Naive thymus-derived CD4-positive, alpha-beta T cell (primary cell): Measurements from ENCODE around the gene POLE4. TPM values are rescaled to one million over a fixed set of nuclear protein-coding genes. Genes with fewer than 3 reads are reported as not detected.
A peak's percentile ranks its signal among the peaks of the same experiment; 100 is the strongest.

Source experiments
- ATAC-seq: fragments of 150-1000 bp; cut with Tn5 transposase; 2 replicates; pipeline ENCODE4 v1.10.0; 2021; ENCODE audit warnings: mild to moderate bottlenecking, moderate library complexity
- CTCF ChIA-PET: fragments of 350-600 bp; sonication (Branson Sonifier 250); formaldehyde crosslinking; loops from one replicate; lab custom pipeline; 2021; ENCODE audit warnings: antibody characterized with exemption; lab: Charles Lee
- POLR2A ChIA-PET: fragments of 350-600 bp; sonication (Branson Sonifier 250); formaldehyde crosslinking; loops from one replicate; lab custom pipeline; 2021; ENCODE audit warnings: antibody characterized with exemption, inconsistent platforms; lab: Charles Lee
- DNase-seq, 9 donors: peaks; one replicate each; pipeline versions ENCODE4 v3.0.0 to v3.0.0-alpha.2; 2020 to 2022; ENCODE audit warnings: mixed read lengths in 1 of 9
- H3K27ac ChIP-seq: one replicate; pipeline ENCODE4 v1.7.0; 2013; ENCODE audit warnings: mild to moderate bottlenecking, low read depth, low read length, moderate library complexity
- H3K27me3 ChIP-seq, 2 donors: one replicate each; pipeline ENCODE4 v1.7.0; 2013; ENCODE audit warnings: low read length in 2 of 2, mild to moderate bottlenecking in 2 of 2, moderate library complexity in 2 of 2; ENCODE audit not compliant: control insufficient read depth in 2 of 2, insufficient read depth in 2 of 2
- H3K36me3 ChIP-seq, 3 experiments: 1 replicate in 2 of 3; 2 replicates in 1 of 3; pipeline ENCODE4 v1.7.0; 2013; ENCODE audit warnings: low read length in 3 of 3, mild to moderate bottlenecking in 3 of 3, moderate library complexity in 1 of 3; ENCODE audit not compliant: insufficient read depth in 3 of 3, control insufficient read depth in 2 of 3
- H3K4me1 ChIP-seq, 2 donors: one replicate each; pipeline ENCODE4 v1.7.0; 2013; ENCODE audit warnings: low read length in 2 of 2, mild to moderate bottlenecking in 2 of 2, moderate library complexity in 1 of 2; ENCODE audit not compliant: control insufficient read depth in 2 of 2, insufficient read depth in 2 of 2
- H3K4me3 ChIP-seq: 2 replicates; pipeline ENCODE4 v1.7.0; 2013; ENCODE audit warnings: mild to moderate bottlenecking, low read length
- H3K9me3 ChIP-seq, 3 experiments: 1 replicate in 2 of 3; 2 replicates in 1 of 3; pipeline ENCODE4 v1.7.0; 2013; ENCODE audit warnings: low read length in 3 of 3; ENCODE audit not compliant: control insufficient read depth in 2 of 3
- H3K27ac Mint-ChIP-seq, 9 donors: one replicate each; pipeline ENCODE4 v1.8.0; 2020 to 2022; ENCODE audit warnings: mixed read lengths in 9 of 9, mild to moderate bottlenecking in 8 of 9, moderate library complexity in 5 of 9, inconsistent platforms in 2 of 9
- H3K27me3 Mint-ChIP-seq, 5 donors: one replicate each; pipeline ENCODE4 v1.8.0; 2021 to 2022; ENCODE audit warnings: mixed read lengths in 5 of 5, mild to moderate bottlenecking in 1 of 5
- H3K36me3 Mint-ChIP-seq, 5 donors: one replicate each; pipeline ENCODE4 v1.8.0; 2020 to 2022; ENCODE audit warnings: mixed read lengths in 5 of 5, mild to moderate bottlenecking in 3 of 5, inconsistent platforms in 1 of 5
- H3K4me1 Mint-ChIP-seq, 7 donors: one replicate each; pipeline ENCODE4 v1.8.0; 2020 to 2022; ENCODE audit warnings: mixed read lengths in 7 of 7, mild to moderate bottlenecking in 3 of 7, inconsistent platforms in 1 of 7
- H3K4me3 Mint-ChIP-seq, 10 donors: one replicate each; pipeline ENCODE4 v1.8.0; 2020 to 2022; ENCODE audit warnings: mild to moderate bottlenecking in 10 of 10, mixed read lengths in 10 of 10, moderate library complexity in 6 of 10, inconsistent platforms in 2 of 10
- H3K9me3 Mint-ChIP-seq, 11 donors: one replicate each; pipeline ENCODE4 v1.8.0; 2020 to 2022; ENCODE audit warnings: mixed read lengths in 11 of 11, mild to moderate bottlenecking in 4 of 11, inconsistent platforms in 1 of 11, moderate library complexity in 1 of 11
- intact Hi-C, 2 donors: fragments of 100-400 bp; cut with micrococcal nuclease; formaldehyde crosslinking; loops; one replicate each; pipeline ENCODE4 v1.15.1; 2023
- polyA plus RNA-seq, 2 donors: library from polyadenylated mRNA; unstranded; fragments of 300-500 nt; fragmentation: Illumina TruSeq; gene quantifications; one replicate each; pipeline ENCODE4 v1.2.3, GENCODE V29; 2021
- total RNA-seq, 6 experiments: library from RNA in 5 of 6; stranded (reverse) in 5 of 6; gene quantifications; 1 replicate in 5 of 6; 2 replicates in 1 of 6; pipeline ENCODE4 v1.2.3 and lab custom pipeline; 2021 to 2026

Gene POLE4
- 10 to 100 TPM; 37.8 to 49.1 (median 43.6) TPM for total RNA-seq
- 100 to 1,000 TPM; 104 to 153 TPM for polyA plus RNA-seq
- total RNA-seq (lab: John Stamatoyannopoulos, UW) = 14.5 reads per million, percentile 43 among the genes with 10 or more reads in this experiment

- POLR2A ChIA-PET = interaction anchor here (0.7 kb wide), 1 partner anchor 111 kb away, joined by 3 read pairs; no protein-coding TSS in a partner anchor
- Histone ChIP-seq H3K27me3 (no peaks in the 10 kb centered on the region), H3K36me3 (peaks cover 0 to 5% (median 0%) of the 10 kb centered on the region in 3 experiments), H3K4me3 (peak within 1 kb of the TSS; percentile 78), H3K4me1 (peaks cover 9 to 14% of the 10 kb centered on the region in 2 donors), H3K9me3 (no peaks in the 10 kb centered on the region), H3K27ac (peak within 1 kb of the TSS; percentile 87)
- Mint-ChIP-seq H3K27me3 (no peaks in the 10 kb centered on the region), H3K4me3 (peak within 1 kb of the TSS; percentile 70 to 88 (median 85)), H3K9me3 (peaks cover 0 to 5% (median 0%) of the 10 kb centered on the region in 11 donors), H3K27ac (peak within 1 kb of the TSS; percentile 70 to 96 (median 89)), H3K36me3 (peaks cover 10 to 66% (median 36%) of the 10 kb centered on the region in 5 donors), H3K4me1 (peaks cover 30 to 87% (median 65%) of the 10 kb centered on the region in 7 donors)
- CTCF ChIA-PET = no interaction called here
- intact Hi-C loops = loop anchor here (1.0 to 10.0 kb wide), 14 partner anchors 36 to 1746 kb away; partner anchors contain the start of genes FBXO41 (in 2 of the 2), HK2 (in 2 of the 2), ALMS1 (in 1 of the 2) and CCT7 (in 1 of the 2)
- ATAC-seq (peak; percentile 95), DNase-seq (peak; percentile 89 to 96 (median 95))
Measured at GRCh38 chr2:74958274-74959105, at the start of gene POLE4. TSS of gene POLE4 (plus strand) at chr2:74958643. CDS start at chr2:74958680, 37 bp downstream.

- H3K4me3 Mint-ChIP-seq = peak overlapping the region in 6 of 10 donors; percentile 33 to 64 (median 40)
- POLR2A ChIA-PET = no interaction called here
Measured at GRCh38 chr2:74908748-74909444, 49.5 kb upstream of the POLE4 start.

GRCh38 chr2:74910245-74910644 lies 48.2 kb upstream of the POLE4 start:
- Histone ChIP-seq H3K27ac (no peak overlapping the region), H3K27me3 (peaks cover 0 to 5% of the 10 kb centered on the region in 2 donors), H3K4me1 (peaks cover 0 to 4% of the 10 kb centered on the region in 2 donors), H3K4me3 (no peak overlapping the region), H3K9me3 (no peaks in the 10 kb centered on the region), H3K36me3 (no peaks in the 10 kb centered on the region)
- DNase-seq (no peak), ATAC-seq (no peak)
- POLR2A ChIA-PET = interaction anchor here (0.6 kb wide), 1 partner anchor 9 kb away, joined by 3 read pairs; no protein-coding TSS in a partner anchor
- H3K27me3 Mint-ChIP-seq = peaks cover 33 to 73% (median 55%) of the 10 kb centered on the region in 5 donors
- intact Hi-C loops = no loop called here
- H3K9me3 Mint-ChIP-seq = no peaks in the 10 kb centered on the region
- CTCF ChIA-PET = no interaction called here
- H3K4me1 Mint-ChIP-seq = peaks cover 2 to 20% (median 16%) of the 10 kb centered on the region in 7 donors
- no peak overlapping the region for H3K27ac Mint-ChIP-seq
- H3K36me3 Mint-ChIP-seq = peaks cover 0 to 3% (median 0%) of the 10 kb centered on the region in 5 donors
- no peak overlapping the region for H3K4me3 Mint-ChIP-seq

More at GRCh38 chr2:74908748-74909444, 49.5 kb upstream of the POLE4 start:
- intact Hi-C loops = no loop called here
- Mint-ChIP-seq H3K36me3 (peaks cover 0 to 4% (median 0%) of the 10 kb centered on the region in 5 donors), H3K9me3 (no peaks in the 10 kb centered on the region), H3K4me1 (peaks cover 2 to 20% (median 14%) of the 10 kb centered on the region in 7 donors), H3K27me3 (peaks cover 33 to 62% (median 46%) of the 10 kb centered on the region in 5 donors), H3K27ac (no peak overlapping the region)
- Histone ChIP-seq H3K27ac (no peak overlapping the region), H3K9me3 (no peaks in the 10 kb centered on the region), H3K36me3 (no peaks in the 10 kb centered on the region), H3K27me3 (peaks cover 0 to 5% of the 10 kb centered on the region in 2 donors), H3K4me1 (peaks cover 0 to 4% of the 10 kb centered on the region in 2 donors), H3K4me3 (no peak overlapping the region)
- DNase-seq = no peak
- CTCF ChIA-PET = interaction anchor here (0.6 to 0.8 kb wide), 2 partner anchors 195 to 700 kb away, joined by 3 to 6 read pairs; no protein-coding TSS in a partner anchor
- ATAC-seq = no peak

- Mint-ChIP-seq H3K9me3 (no peaks in the 10 kb centered on the region), H3K4me1 (peaks cover 3 to 20% (median 16%) of the 10 kb centered on the region in 7 donors), H3K27me3 (peaks cover 35 to 81% (median 54%) of the 10 kb centered on the region in 5 donors), H3K4me3 (no peak overlapping the region), H3K36me3 (no peaks in the 10 kb centered on the region), H3K27ac (no peak overlapping the region)
- H3K4me3 ChIP-seq = no peak overlapping the region
- no peaks in the 10 kb centered on the region for H3K36me3 ChIP-seq
- intact Hi-C loops = no loop called here
- no peak for DNase-seq
- ChIA-PET CTCF (interaction anchor here (0.7 to 1.0 kb wide), 2 partner anchors 20 to 618 kb away, joined by 3 read pairs; no protein-coding TSS in a partner anchor), POLR2A (no interaction called here)
- no peak overlapping the region for H3K27ac ChIP-seq
- H3K4me1 ChIP-seq = peaks cover 0 to 4% of the 10 kb centered on the region in 2 donors
- no peaks in the 10 kb centered on the region for H3K9me3 ChIP-seq
- peaks cover 0 to 5% of the 10 kb centered on the region in 2 donors for H3K27me3 ChIP-seq
- no peak for ATAC-seq
Measured at GRCh38 chr2:74911061-74911460, 47.4 kb upstream of the POLE4 start.

- ATAC-seq (no peak), DNase-seq (peak in 1 of 9 donors; percentile 41)
- Histone ChIP-seq H3K27ac (no peak overlapping the region), H3K9me3 (no peaks in the 10 kb centered on the region), H3K36me3 (no peaks in the 10 kb centered on the region), H3K27me3 (no peaks in the 10 kb centered on the region), H3K4me1 (peaks cover 0 to 9% of the 10 kb centered on the region in 2 donors), H3K4me3 (no peak overlapping the region)
- ChIA-PET CTCF (no interaction called here), POLR2A (no interaction called here)
- no peaks in the 10 kb centered on the region for H3K36me3 Mint-ChIP-seq
- peaks cover 0 to 22% (median 9%) of the 10 kb centered on the region in 7 donors for H3K4me1 Mint-ChIP-seq
- intact Hi-C loops = no loop called here
- peaks cover 15 to 62% (median 34%) of the 10 kb centered on the region in 5 donors for H3K27me3 Mint-ChIP-seq
- H3K4me3 Mint-ChIP-seq = no peak overlapping the region
- no peaks in the 10 kb centered on the region for H3K9me3 Mint-ChIP-seq
- peak overlapping the region in 1 of 9 donors; percentile 15 for H3K27ac Mint-ChIP-seq
Measured at GRCh38 chr2:74915743-74916142, 42.7 kb upstream of the POLE4 start.

- CTCF ChIA-PET = interaction anchor here (0.6 kb wide), 1 partner anchor 51 kb away, joined by 3 read pairs; no protein-coding TSS in a partner anchor
- H3K27me3 ChIP-seq = no peaks in the 10 kb centered on the region
- ATAC-seq (no peak), DNase-seq (no peak)
- no peaks in the 10 kb centered on the region for H3K36me3 ChIP-seq
- H3K27ac ChIP-seq = no peak overlapping the region
- H3K27me3 Mint-ChIP-seq = peaks cover 14 to 58% (median 34%) of the 10 kb centered on the region in 5 donors
- H3K4me3 ChIP-seq = no peak overlapping the region
- peaks cover 0 to 22% (median 9%) of the 10 kb centered on the region in 7 donors for H3K4me1 Mint-ChIP-seq
- POLR2A ChIA-PET = no interaction called here
- no peaks in the 10 kb centered on the region for H3K9me3 ChIP-seq
- H3K36me3 Mint-ChIP-seq = no peaks in the 10 kb centered on the region
- H3K9me3 Mint-ChIP-seq = no peaks in the 10 kb centered on the region
- peaks cover 0 to 9% of the 10 kb centered on the region in 2 donors for H3K4me1 ChIP-seq
- H3K4me3 Mint-ChIP-seq = no peak overlapping the region
- H3K27ac Mint-ChIP-seq = peak overlapping the region in 1 of 9 donors; percentile 15
- intact Hi-C loops = no loop called here
Measured at GRCh38 chr2:74916394-74916793, 42.0 kb upstream of the POLE4 start.
